Right lobe of liver (tissue), 6 donors: ENCODE data around the gene CHAMP1. TPM values are rescaled to one million over a fixed set of nuclear protein-coding genes. Genes with fewer than 3 reads are reported as not detected.

Source experiments
- ATAC-seq, 4 donors: fragments of 200-7000 bp; cut with Tn5 transposase; one replicate each; pipeline ENCODE4 v1.9.1; 2020; ENCODE audit warnings: mild to moderate bottlenecking in 4 of 4, moderate library complexity in 4 of 4
- DNase-seq, 3 donors: peaks; one replicate each; pipeline ENCODE4 v3.0.0-alpha.2; 2020
- H3K27ac ChIP-seq, 3 donors: fragments of 200-600 bp; one replicate each; pipeline ENCODE4 v1.8.0; 2022
- H3K27me3 ChIP-seq, 2 donors: fragments of 200-600 bp; one replicate each; pipeline ENCODE4 v1.8.0; 2022
- H3K36me3 ChIP-seq, 4 donors: fragments of 200-600 bp; sonication (generic) in 1 of 4; one replicate each; pipeline versions ENCODE4 v1.5.1 to v1.8.0; 2017 to 2022; ENCODE audit warnings: control low read depth in 1 of 4
- H3K4me1 ChIP-seq, 4 donors: fragments of 200-600 bp; sonication (generic) in 1 of 4; one replicate each; pipeline versions ENCODE4 v1.5.1 to v1.8.0; 2017 to 2022; ENCODE audit warnings: control low read depth in 1 of 4
- H3K4me3 ChIP-seq, 3 donors: fragments of 200-600 bp; one replicate each; pipeline ENCODE4 v1.8.0; 2022
- H3K9me3 ChIP-seq, 4 donors: fragments of 200-600 bp; sonication (generic) in 1 of 4; one replicate each; pipeline versions ENCODE4 v1.5.1 to v1.8.0; 2017 to 2022; ENCODE audit warnings: control low read depth in 1 of 4
- POLR2A ChIP-seq: fragments of 450-650 bp; IDR thresholded peaks from one replicate; pipeline ENCODE4 v1.6.1; 2017; ENCODE audit warnings: antibody characterized with exemption, mild to moderate bottlenecking
- WGBS: methylation state at CpG from one replicate; pipeline ENCODE4 v1.1.6; 2018; ENCODE audit warnings: low coverage, low lambda C conversion rate; ENCODE audit not compliant: insufficient coverage; ENCODE audit errors: missing lambda C conversion rate; 5-methylcytosine and 5-hydroxymethylcytosine counted together
- intact Hi-C, 2 donors: fragments of 100-400 bp; cut with DNase I; formaldehyde crosslinking; loops; one replicate each; pipeline versions ENCODE4 v1.11.2 to v1.14.1; 2022
- total RNA-seq, 6 experiments: library from RNA; depleted of rRNA in 2 of 6; stranded (reverse); fragments of >200 nt in 2 of 6; fragmentation: NEBNext Ultra II Directional in 3 of 6; extraction: Animal tissue kit (Norgen Biotek cat#: 25700) in 3 of 6; gene quantifications; one replicate each; pipeline versions ENCODE4 v1.1.0 to v1.2.4, GENCODE V29; 2016 to 2023
- TF ChIP-seq, protein P1 (sequence below), 4 donors: fragments of 200-600 bp in 3 of 4; fragments of 450-650 bp in 1 of 4; IDR thresholded peaks; one replicate each; pipeline versions ENCODE4 v1.5.1 to v1.8.0; 2016 to 2022; ENCODE audit warnings: antibody characterized with exemption in 4 of 4, mild to moderate bottlenecking in 2 of 4
- donor health status: DM: no; HTN: yes; CAD: no.
- donor health status: DM: no; HTN: no; CAD: no.
- donor health status: DM: no; HTN: no; CAD: no.
- donor health status: DM: no; HTN: yes; CAD: no.
- donor health status: DM: no; HTN: yes; CAD: no.

CHAMP1 gene
- total RNA-seq, 6 experiments from 2014 or later, result 10.3 to 17.5 (median 11.5) TPM

DNA sequence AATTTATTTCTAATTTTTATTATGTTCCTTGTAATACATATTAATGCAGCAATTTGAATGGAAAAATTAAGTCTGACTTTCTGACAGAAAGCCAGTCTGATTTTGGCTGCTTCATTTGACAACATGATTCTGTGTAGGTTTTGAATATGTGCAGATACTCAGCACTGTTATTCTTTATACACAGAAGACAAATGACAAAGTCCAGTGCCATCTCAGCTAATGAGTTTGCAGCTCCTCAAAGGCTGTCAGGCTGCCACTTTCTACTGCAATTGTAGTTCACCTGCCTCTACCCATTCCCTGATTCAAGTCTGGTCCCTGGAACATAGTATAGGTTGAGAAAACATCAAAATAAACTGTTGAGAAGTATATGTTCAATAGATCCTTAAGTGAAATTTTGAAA lies 2.9 kb upstream of the CHAMP1 start:
- H3K4me1 ChIP-seq, result peaks cover 0 to 14% (median 0%) of the 10 kb centered on the region in 4 donors
- ATAC-seq (no peak), DNase-seq (no peak)
- H3K27ac ChIP-seq, result no peak overlapping the region
- H3K4me3 ChIP-seq, result no peak overlapping the region
- H3K36me3 ChIP-seq, result peaks cover 0 to 5% (median 2%) of the 10 kb centered on the region in 4 donors
- TF ChIP-seq POLR2A, result no peak
- no peaks in the 10 kb centered on the region for H3K27me3 ChIP-seq
- no peaks in the 10 kb centered on the region for H3K9me3 ChIP-seq
- intact Hi-C loops, result no loop called here

DNA sequence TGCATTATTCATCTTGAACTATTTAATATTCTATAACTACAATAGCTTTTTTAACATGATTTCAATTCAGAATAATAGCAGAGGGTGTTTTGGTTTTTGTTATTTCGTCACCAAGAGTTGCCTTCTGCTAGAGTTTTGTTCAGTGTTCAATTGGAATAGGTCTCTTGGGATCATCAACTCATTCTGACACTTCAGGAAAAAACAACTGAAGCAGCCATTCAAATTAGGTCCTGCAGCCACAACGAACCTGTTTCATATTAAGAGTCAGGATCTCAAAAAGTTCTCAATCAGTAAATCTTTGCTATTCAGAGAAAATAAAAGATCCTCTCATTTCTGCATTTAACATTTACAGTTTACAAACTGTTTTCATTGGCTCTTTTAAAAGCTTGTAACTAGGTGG lies 2.4 kb upstream of the CHAMP1 start:
- Histone ChIP-seq H3K27ac (no peak overlapping the region), H3K4me1 (peaks cover 0 to 14% (median 0%) of the 10 kb centered on the region in 4 donors), H3K9me3 (no peaks in the 10 kb centered on the region), H3K36me3 (peaks cover 0 to under 1% (median 0%) of the 10 kb centered on the region in 4 donors), H3K27me3 (no peaks in the 10 kb centered on the region), H3K4me3 (no peak overlapping the region)
- 51% methylated on average over 2 of the region's 2 CpGs for WGBS
- TF ChIP-seq, protein P1, sequence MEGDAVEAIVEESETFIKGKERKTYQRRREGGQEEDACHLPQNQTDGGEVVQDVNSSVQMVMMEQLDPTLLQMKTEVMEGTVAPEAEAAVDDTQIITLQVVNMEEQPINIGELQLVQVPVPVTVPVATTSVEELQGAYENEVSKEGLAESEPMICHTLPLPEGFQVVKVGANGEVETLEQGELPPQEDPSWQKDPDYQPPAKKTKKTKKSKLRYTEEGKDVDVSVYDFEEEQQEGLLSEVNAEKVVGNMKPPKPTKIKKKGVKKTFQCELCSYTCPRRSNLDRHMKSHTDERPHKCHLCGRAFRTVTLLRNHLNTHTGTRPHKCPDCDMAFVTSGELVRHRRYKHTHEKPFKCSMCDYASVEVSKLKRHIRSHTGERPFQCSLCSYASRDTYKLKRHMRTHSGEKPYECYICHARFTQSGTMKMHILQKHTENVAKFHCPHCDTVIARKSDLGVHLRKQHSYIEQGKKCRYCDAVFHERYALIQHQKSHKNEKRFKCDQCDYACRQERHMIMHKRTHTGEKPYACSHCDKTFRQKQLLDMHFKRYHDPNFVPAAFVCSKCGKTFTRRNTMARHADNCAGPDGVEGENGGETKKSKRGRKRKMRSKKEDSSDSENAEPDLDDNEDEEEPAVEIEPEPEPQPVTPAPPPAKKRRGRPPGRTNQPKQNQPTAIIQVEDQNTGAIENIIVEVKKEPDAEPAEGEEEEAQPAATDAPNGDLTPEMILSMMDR (IDR thresholded peaks at IDR 0.05), result no peak
- intact Hi-C loops, result no loop called here
- DNase-seq (no peak), ATAC-seq (no peak)

DNA sequence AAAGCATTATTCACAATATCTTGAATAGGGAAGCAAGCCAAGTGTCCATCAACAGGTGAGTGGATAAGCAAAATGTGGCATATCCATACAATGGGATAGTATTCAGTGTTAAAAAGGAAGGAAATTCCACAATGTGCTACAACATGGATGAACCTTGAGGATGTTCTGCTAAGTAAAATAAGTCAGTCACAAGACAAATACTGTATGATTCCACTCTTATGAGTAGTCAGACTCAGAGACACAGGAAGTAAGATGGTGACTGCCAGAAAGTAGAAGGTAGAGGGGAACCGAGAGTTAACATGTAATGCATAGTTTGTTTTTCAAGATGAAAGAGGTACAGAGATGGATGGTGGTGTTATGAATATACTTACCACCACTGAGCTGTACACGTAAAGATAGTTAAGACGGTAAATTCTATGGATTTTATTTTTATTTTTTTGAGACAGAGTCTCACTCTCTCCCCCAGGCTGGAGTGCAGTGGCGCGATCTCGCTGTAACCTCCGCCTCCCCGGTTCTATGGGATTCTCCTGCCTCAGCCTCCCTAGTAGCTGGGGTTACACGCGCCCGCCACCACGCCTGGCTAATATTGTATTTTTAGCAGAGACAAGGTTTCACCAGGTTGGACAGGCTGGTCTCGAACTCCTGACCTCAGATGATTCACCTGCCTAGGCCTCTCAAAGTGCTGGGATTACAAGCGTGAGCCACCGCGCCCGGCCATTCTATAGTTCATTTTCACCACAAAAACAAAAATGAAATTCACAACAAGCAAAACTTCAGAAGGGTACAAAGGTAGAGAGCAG lies 1.0 kb upstream of the CHAMP1 start:
- TF ChIP-seq, protein P1 (IDR thresholded peaks at IDR 0.05), result no peak
- TF ChIP-seq POLR2A, result no peak
- ATAC-seq (no peak), DNase-seq (peak in 1 of 3 donors; percentile 25)
- Histone ChIP-seq H3K36me3 (no peaks in the 10 kb centered on the region), H3K27me3 (no peaks in the 10 kb centered on the region), H3K4me3 (peak overlapping the region; percentile 85 to 90 (median 85)), H3K4me1 (peaks cover 0 to 14% (median 1%) of the 10 kb centered on the region in 4 donors), H3K9me3 (no peaks in the 10 kb centered on the region), H3K27ac (peak overlapping the region; percentile 73 to 87 (median 86))
- 82% methylated on average over 17 of the region's 17 CpGs for WGBS
- intact Hi-C loops, result no loop called here

DNA sequence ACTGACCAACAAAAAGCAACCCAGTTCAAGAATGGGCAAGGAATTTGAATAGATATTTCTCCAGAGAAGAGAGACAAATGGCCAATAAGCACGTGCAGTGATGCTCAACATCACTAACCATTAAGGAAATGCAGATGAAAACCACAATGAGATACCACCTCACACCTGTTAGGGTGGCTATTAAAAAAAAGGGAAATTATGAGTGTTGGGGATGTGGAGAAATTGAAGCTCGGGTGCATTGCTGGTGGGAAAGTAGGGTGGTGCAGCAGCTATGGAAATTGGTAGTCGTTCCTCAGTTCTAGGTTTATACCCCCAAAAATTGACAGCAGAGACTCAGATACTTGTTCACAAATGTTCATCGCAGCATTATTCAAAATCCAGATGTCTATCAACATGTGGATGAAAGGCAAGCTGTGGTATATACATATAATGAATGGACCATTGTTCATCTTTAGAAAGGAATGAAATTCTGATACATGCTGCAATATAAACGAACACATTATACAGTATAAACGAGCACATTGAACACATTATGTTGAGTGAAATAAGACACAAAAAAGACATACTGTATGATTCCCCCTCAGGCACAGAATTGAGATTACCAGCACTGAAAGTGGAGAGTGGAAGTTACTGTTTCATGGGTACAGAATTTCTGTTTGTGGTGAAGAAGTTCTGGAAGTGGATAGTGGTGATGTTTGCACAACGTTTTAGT lies 927 bp downstream of the CHAMP1 start:
- DNase-seq (no peak), ATAC-seq (no peak)
- Histone ChIP-seq H3K4me1 (peaks cover 0 to 19% (median 2%) of the 10 kb centered on the region in 4 donors), H3K27me3 (no peaks in the 10 kb centered on the region), H3K4me3 (peak overlapping the region; percentile 85 to 90 (median 85)), H3K27ac (peak overlapping the region; percentile 73 to 87 (median 86)), H3K36me3 (no peaks in the 10 kb centered on the region), H3K9me3 (no peaks in the 10 kb centered on the region)
- TF ChIP-seq POLR2A, result no peak
- TF ChIP-seq, protein P1 (IDR thresholded peaks at IDR 0.05), result no peak
- 10% methylated on average over 7 of the region's 7 CpGs for WGBS
- intact Hi-C loops, result no loop called here

DNA sequence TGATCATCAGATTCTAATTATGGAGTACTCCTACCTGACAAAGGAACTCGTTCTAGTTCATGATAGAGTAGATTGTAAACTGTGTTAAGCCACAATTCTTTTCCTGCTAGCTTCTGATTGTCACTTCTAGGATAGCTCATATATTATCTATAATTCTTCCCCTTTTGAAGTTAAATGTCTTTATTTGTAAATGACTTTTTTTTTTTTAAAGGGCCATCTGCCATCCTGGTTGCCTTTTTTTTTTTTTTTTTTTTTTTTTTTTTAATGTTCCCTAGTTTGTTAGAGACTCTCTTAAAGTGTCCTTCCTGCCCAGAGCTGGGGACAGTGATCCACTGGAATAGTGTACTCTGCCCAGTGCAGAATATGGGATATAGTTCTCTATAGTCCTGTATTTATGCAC lies 4.3 kb downstream of the CHAMP1 start:
- Histone ChIP-seq H3K27ac (no peak overlapping the region), H3K4me1 (peaks cover 0 to 19% (median 2%) of the 10 kb centered on the region in 4 donors), H3K36me3 (peaks cover 0 to 26% (median 16%) of the 10 kb centered on the region in 4 donors), H3K4me3 (no peak overlapping the region), H3K9me3 (no peaks in the 10 kb centered on the region), H3K27me3 (no peaks in the 10 kb centered on the region)
- WGBS, result 36% methylated on average over 1 of the region's 1 CpG
- ATAC-seq (no peak), DNase-seq (no peak)
- intact Hi-C loops, result no loop called here
- TF ChIP-seq, protein P1 (IDR thresholded peaks at IDR 0.05), result no peak
- no peak for TF ChIP-seq POLR2A
